GM13976 (cell line): ENCODE measurements around the gene LRMDA.
A peak's percentile ranks its signal among the peaks of the same experiment; 100 is the strongest.

Source experiments
- DNase-seq: peaks from one replicate; pipeline ENCODE4 v3.0.0; 2012; ENCODE audit warnings: low spot score
- CTCF ChIP-seq: IDR thresholded peaks from 2 replicates; pipeline ENCODE4 v1.5.1; 2012; ENCODE audit warnings: borderline replicate concordance, mild to moderate bottlenecking; ENCODE audit not compliant: insufficient read depth; ENCODE audit errors: extremely low read depth, missing control alignments, control extremely low read depth
- in situ Hi-C: fragments of 300-500 bp; cut with MboI; formaldehyde crosslinking; loops from one replicate; pipeline ENCODE4 v1.12.0; 2022; ENCODE audit warnings: low sequenced_read_pairs, mixed read lengths, inconsistent platforms; ENCODE audit not compliant: unreplicated experiment

Gene LRMDA

GRCh38 chr10:76544789-76545188, 1113.4 kb downstream of the LRMDA start:
- TF ChIP-seq CTCF: no peak
- in situ Hi-C loops: no loop called here
- DNase-seq: no peak

- TF ChIP-seq CTCF: no peak
- in situ Hi-C loops: no loop called here
Measured at GRCh38 chr10:76546411-76546810, 1115.0 kb downstream of the LRMDA start.

GRCh38 chr10:76547352-76547972, 1116.0 kb downstream of the LRMDA start:
- peak; percentile 58 for TF ChIP-seq CTCF
- in situ Hi-C loops: no loop called here
- DNase-seq: peak; percentile 38

More at GRCh38 chr10:76546411-76546810, 1115.0 kb downstream of the LRMDA start:
- DNase-seq: no peak

- no peak for DNase-seq
- in situ Hi-C loops: no loop called here
- TF ChIP-seq CTCF: no peak
Measured at GRCh38 chr10:76548716-76549115, 1117.3 kb downstream of the LRMDA start.

- in situ Hi-C loops: no loop called here
- no peak for TF ChIP-seq CTCF
Measured at GRCh38 chr10:76549171-76549570, 1117.7 kb downstream of the LRMDA start.

GRCh38 chr10:76550806-76551205, 1119.4 kb downstream of the LRMDA start:
- no peak for DNase-seq
- in situ Hi-C loops: loop anchor here (25.0 kb wide), 1 partner anchor 561 kb away; no protein-coding TSS in a partner anchor

More at GRCh38 chr10:76549171-76549570, 1117.7 kb downstream of the LRMDA start:
- no peak for DNase-seq

More at GRCh38 chr10:76550806-76551205, 1119.4 kb downstream of the LRMDA start:
- TF ChIP-seq CTCF: no peak
